Measurements from ENCODE around the gene BAHCC1.

Gene BAHCC1

DNA sequence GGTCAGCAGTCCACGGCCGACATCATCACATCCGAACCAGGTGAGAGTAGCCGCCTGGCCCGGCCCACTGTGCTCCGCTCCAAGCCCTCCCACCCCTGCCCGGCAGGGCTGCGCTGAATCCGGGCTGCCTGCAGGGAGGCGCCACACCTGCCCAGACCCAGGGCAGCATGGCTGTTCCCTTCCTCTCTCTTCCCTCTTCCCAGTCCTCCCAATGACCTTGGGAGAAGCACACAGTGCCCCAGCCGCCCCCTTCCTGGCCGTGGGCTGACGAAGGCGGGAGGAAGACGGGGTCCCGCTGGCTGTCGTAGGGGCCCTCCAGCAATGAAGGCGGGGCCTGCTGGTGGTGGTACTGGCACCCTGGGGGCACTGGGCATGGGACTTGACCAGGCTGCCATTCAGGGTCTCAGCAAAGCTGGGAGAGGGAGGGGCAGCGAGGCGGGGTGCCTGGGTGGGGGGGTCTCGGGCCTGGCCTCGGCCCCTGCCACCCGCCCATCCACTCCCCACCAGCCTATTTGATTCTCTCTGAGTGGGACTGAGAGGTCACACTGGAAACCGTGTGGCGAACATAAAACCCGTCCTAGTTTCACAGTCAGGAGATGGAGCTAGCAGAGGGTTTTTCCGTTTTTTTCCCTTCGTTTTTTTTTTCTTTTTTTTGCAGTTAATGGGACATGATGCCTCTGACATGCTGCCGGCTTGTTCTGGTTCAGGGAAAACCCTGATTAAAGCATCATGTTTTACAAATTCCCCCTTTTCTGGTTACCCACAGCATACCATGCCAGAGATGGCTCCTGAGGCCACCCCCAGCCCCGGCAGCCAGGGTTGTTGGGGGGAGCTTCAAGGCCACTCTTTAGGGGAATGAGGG lies 50.6 kb downstream of the BAHCC1 start:
- no peak for DNase-seq

DNA sequence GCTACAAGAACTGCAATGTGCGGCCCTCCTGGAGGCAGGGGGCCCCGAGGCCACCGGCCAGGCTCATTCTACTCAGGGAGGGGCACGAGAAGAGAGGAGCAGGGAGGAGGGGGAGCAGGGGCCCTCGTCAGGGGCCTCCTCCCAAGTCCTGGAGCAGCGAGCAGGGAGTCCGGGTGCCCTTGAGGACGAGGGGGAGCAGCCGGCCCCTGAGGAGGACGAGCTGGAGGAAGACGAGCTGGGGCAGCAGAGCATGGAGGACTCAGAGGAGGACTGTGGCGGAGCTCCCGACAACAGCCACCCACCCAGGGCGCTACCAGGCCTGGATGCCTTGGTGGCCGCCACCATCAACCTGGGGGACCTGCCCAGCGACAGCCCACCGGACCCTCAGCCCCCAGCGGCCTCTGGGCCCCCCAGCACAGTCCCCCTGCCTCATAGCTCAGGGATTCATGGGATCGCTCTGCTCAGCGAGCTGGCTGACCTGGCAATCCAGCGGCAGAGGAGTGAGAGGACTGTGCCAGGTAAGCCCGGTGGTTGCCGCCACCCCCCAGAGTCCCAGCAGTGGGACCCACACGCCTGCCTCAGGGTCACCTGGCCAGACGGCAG lies 52.2 kb downstream of the BAHCC1 start:
- no peak for DNase-seq

- no peak for DNase-seq
Observed at GRCh38 chr17:81448442-81448841, 53.2 kb downstream of the BAHCC1 start.

GRCh38 chr17:81448950-81449349 lies 53.7 kb downstream of the BAHCC1 start:
- DNase-seq, result no peak

- no peak for DNase-seq
Observed at GRCh38 chr17:81449351-81449750, 54.1 kb downstream of the BAHCC1 start.

- no peak for DNase-seq
Observed at GRCh38 chr17:81451823-81452222, 56.6 kb downstream of the BAHCC1 start.

DNA sequence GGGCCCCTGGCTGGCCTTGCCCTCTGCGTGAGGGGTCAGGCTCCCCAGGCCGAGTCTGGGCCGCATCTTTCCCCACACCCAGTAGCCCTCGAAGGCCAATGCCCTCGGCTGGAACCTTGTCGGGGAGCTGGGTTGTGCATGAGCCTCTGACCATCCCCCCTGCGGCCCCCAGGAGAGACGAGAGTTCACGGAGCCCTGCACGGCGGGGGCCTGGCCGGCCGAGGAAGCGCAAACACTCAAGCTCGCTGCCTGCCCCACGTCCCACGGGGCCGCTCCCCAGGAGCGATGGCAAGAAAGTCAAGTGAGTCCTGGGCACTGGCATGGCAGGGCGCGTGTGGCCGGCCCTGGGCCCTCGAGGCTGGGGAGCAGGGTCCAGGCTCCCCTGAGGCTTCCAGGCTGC lies 57.3 kb downstream of the BAHCC1 start:
- DNase-seq, result no peak

- no peak for DNase-seq
Observed at GRCh38 chr17:81453076-81453475, 57.8 kb downstream of the BAHCC1 start.

GRCh38 chr17:81453712-81454111 lies 58.5 kb downstream of the BAHCC1 start:
- no peak for DNase-seq

DNA sequence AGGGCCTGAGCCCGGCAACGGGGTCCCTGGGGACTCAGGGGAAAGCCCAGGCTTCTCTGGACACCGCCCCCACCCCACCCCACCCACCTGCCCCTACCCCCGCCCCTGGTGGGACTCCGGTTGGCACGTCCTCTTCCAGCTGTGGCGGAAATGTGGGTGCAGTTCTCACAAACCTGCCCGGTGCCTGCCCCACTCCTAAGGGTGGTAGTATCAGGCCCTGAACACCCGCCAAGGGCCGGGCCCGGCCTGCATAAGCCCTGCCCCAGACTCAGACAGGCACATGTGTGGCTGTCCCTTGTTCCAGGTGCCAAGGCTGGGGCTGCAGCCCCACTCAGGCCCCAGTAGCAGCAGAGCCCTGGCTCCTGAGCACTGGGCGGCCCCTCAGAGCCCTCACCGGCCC lies 59.2 kb downstream of the BAHCC1 start:
- no peak for DNase-seq

DNA sequence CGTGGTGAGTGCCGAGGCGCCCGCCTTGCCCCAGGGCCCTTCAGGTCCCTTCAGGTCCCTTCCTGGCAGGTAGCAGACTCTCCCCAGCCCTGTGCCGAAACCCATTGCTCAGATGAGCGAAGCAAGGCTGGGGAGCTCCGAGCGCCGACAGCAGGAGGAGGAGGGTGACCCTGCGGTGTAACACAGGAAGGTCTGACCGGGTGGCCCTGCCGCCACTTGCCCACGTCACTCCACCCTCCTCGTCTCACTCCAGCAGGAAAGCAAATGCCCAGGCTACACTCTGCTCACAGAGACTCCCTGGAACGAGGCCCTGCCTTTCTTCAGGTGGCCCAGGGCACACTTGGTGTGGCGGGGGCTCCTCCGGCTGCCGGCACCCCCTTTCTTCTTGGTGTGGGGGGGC lies 60.1 kb downstream of the BAHCC1 start:
- no peak for DNase-seq

DNA sequence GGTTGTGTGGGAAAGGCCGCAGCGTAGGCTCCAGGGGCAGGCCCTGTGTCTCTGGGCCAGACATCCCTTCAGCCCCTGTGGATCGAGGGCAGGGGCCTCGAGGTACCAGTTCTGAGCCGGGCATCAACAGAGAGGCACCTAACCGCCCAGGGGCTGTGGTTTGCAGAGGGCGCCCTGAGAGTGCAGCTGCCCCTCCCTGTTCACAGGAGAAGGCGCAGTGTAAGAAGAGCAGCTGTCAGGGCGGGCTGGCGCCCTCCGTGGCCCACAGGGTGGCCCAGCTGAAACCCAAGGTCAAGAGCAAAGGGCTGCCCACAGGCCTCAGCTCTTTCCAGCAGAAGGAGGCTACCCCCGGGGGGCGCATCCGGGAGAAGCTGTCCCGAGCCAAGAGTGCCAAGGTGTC lies 60.8 kb downstream of the BAHCC1 start:
- DNase-seq, result no peak

GRCh38 chr17:81456798-81457197 lies 61.5 kb downstream of the BAHCC1 start:
- DNase-seq, result no peak

- no peak for DNase-seq
Observed at GRCh38 chr17:81457401-81457800, 62.1 kb downstream of the BAHCC1 start.

GRCh38 chr17:81457917-81458555 lies 62.8 kb downstream of the BAHCC1 start:
- DNase-seq, result no peak

- no peak for DNase-seq
Observed at GRCh38 chr17:81458628-81459027, 63.4 kb downstream of the BAHCC1 start.

DNA sequence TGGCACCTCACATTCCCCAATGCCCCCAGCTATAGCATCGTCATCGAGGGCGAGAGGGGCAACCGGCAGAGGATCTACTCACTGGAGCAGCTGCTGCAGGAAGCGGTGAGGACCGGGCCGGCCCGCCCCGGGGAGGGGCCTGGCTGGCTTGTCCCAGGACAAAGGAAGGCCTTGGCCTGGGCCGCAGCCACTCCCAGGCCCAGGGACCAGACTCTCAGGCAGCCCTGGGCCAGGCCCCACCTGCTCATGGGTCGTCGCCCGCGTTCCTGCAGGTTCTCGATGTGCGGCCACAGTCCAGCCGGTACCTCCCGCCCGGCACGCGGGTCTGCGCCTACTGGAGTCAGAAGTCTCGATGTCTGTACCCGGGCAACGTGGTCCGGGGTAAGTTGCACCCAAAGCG lies 64.0 kb downstream of the BAHCC1 start:
- no peak for DNase-seq

DNA sequence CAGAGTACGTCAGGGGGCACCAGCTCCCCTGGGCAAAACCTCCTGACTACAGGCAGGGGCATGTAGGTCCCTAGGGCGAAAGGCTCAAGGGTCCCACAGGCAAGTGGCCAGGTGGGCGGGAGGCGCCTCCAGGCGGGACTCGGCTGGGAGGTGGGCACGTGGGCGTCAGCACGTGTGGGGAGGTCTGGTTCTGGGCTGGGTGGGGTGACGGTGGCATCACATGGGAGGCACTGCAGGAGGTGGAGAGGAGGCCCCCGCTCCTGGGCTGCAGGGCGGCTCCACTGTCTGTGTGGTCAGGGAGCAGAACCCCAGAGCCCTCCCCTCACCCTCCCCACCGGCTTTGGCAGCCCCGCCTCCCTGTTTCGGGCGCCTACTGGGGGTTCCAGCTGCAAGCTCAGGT lies 64.6 kb downstream of the BAHCC1 start:
- DNase-seq, result no peak

GRCh38 chr17:81460856-81461460 lies 65.7 kb downstream of the BAHCC1 start:
- DNase-seq, result no peak

DNA sequence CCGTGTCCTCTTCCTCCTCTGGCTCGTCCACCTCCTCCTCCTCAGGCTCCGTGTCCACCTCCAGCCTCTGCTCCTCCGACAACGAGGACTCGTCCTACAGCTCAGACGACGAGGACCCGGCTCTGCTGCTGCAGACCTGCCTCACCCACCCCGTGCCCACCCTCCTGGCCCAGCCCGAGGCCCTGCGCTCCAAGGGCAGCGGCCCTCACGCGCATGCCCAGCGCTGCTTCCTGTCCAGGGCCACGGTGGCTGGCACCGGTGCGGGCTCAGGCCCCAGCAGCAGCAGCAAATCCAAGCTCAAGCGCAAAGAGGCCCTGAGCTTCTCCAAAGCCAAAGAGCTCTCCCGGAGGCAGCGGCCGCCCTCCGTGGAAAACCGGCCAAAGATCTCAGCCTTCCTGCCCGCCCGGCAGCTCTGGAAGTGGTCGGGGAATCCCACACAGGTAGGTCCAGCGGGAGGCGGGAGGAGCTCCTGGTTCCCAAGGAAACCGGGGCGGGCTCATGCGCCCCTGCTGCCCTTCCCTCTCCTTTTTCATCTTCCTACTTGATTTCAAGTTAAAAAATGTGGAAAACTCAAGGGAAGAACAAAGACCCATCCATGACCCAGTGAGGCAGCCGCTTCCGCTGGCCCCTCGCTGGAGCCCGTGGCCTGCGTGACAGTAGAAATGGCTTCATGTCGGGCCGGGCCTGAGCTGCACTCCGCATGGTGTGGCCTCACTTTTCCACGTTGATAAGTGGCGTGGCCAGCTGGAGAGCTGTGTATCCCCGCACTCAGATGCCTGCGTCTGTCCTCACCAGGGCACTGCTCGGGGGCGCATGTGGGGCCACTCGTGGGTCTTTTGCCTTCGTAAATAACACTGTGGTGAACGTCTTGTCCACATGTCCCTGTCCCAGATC lies 66.6 kb downstream of the BAHCC1 start:
- DNase-seq, result no peak

- no peak for DNase-seq
Observed at GRCh38 chr17:81462506-81463125, 67.4 kb downstream of the BAHCC1 start.

DNA sequence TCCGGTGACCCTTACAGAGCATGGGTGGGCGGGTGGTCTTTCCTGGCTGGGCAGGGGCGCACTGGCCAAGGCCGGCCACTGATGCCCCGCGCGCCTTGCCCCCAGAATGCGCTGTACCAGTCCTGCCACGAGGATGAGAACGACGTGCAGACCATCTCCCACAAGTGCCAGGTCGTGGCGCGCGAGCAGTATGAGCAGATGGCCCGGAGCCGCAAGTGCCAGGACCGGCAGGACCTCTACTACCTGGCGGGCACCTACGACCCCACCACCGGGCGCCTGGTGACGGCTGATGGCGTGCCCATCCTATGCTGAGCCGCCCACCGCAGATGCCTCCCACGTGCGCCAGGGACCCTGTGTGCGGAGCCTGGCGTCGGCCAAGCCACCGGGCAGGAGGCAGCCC lies 68.2 kb downstream of the BAHCC1 start:
- no peak for DNase-seq

Data from CD4-positive, alpha-beta T cell treated with Interleukin-21 for 1 hour (primary cell).